DOHH2 (cell line): ENCODE data around the gene HERC2.

Experiments
- H3F3A ChIP-seq: fragments of 200-600 bp; sonication (generic), shearing (Covaris generic); 2 replicates; pipeline ENCODE4 v1.6.0; 2016; ENCODE audit warnings: antibody characterized with exemption, mild to moderate bottlenecking; ENCODE audit not compliant: control insufficient read depth, insufficient read depth
- H3K27ac ChIP-seq: fragments of 200-600 bp; sonication (generic); 2 replicates; pipeline ENCODE4 v1.5.1; 2014; ENCODE audit warnings: low read depth, mild to moderate bottlenecking, low read length, moderate library complexity
- H3K27me3 ChIP-seq: fragments of 200-600 bp; sonication (generic); 2 replicates; pipeline ENCODE4 v1.6.1; 2014; ENCODE audit warnings: mild to moderate bottlenecking, low read length, mixed read lengths; ENCODE audit not compliant: control insufficient read depth
- H3K36me3 ChIP-seq: fragments of 200-600 bp; sonication (generic); 2 replicates; pipeline ENCODE4 v1.6.1; 2014; ENCODE audit warnings: mild to moderate bottlenecking, low read length, moderate library complexity, mixed read lengths; ENCODE audit not compliant: control insufficient read depth
- H3K4me1 ChIP-seq: fragments of 200-600 bp; sonication (generic); 2 replicates; pipeline ENCODE4 v1.6.1; 2014; ENCODE audit warnings: mild to moderate bottlenecking, low read length, mixed read lengths; ENCODE audit not compliant: control insufficient read depth
- H3K4me2 ChIP-seq: fragments of 200-600 bp; sonication (generic); 2 replicates; pipeline ENCODE4 v1.6.0; 2014; ENCODE audit warnings: mild to moderate bottlenecking, low read length, moderate library complexity
- H3K4me3 ChIP-seq: fragments of 200-600 bp; sonication (generic); 2 replicates; pipeline ENCODE4 v1.5.1; 2014; ENCODE audit warnings: mild to moderate bottlenecking, low read length, mixed read lengths
- H3K79me2 ChIP-seq: fragments of 200-600 bp; sonication (generic); 2 replicates; pipeline ENCODE4 v1.6.1; 2014; ENCODE audit warnings: mild to moderate bottlenecking, low read length, mixed read lengths; ENCODE audit not compliant: control insufficient read depth
- H3K9me2 ChIP-seq: fragments of 200-600 bp; sonication (generic); replicated peaks from 2 replicates; pipeline ENCODE4 v1.6.1; 2014; ENCODE audit warnings: mild to moderate bottlenecking, low read length, mixed read lengths; ENCODE audit not compliant: control insufficient read depth
- H3K9me3 ChIP-seq: fragments of 200-600 bp; sonication (generic); 2 replicates; pipeline ENCODE4 v1.6.1; 2014; ENCODE audit warnings: antibody characterized with exemption, low read length, mixed read lengths; ENCODE audit not compliant: control insufficient read depth, insufficient read depth
- H4K20me1 ChIP-seq: fragments of 200-600 bp; sonication (generic); 2 replicates; pipeline ENCODE4 v1.6.0; 2014; ENCODE audit warnings: low read depth, mild to moderate bottlenecking, antibody characterized with exemption, low read length, moderate library complexity; ENCODE audit not compliant: control insufficient read depth, insufficient read depth
- EZH2phosphoT487 ChIP-seq: fragments of 200-600 bp; sonication (generic); IDR thresholded peaks from 2 replicates; pipeline ENCODE4 v1.6.1; 2017; ENCODE audit warnings: borderline replicate concordance, mild to moderate bottlenecking, antibody characterized with exemption, low read length, moderate library complexity, mixed read lengths
- TF ChIP-seq, protein P1 (sequence below): fragments of 200-600 bp; sonication (generic); IDR thresholded peaks from one replicate; pipeline ENCODE4 v1.5.1; 2014; ENCODE audit warnings: antibody characterized with exemption, mild to moderate bottlenecking, low read depth, low read length; ENCODE audit not compliant: poor library complexity, severe bottlenecking

HERC2 gene

DNA sequence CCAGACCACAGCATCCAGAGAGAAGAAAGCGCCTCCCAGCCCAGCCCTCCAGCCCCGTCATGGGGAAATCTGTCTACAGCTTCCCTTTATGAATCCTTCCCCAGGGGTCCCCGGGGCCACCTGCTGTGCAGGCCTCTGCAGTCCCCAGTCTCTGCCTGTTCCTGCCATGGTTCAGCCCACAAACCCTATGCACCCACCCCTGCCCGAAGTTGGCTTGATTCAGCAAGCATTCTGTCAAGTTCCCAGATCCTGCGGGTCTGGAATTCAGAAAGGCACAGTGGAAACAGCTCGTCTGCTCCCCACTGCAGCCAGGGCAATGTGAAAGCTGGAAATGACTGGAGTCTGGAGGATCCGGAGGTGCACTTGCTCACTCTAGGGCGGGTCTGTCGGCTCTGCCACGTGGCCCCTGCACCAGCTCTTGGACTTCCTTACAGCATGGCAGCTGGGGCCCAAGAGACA, 220.0 kb downstream of the HERC2 start:
- Histone ChIP-seq H3K4me3 (no peak overlapping the region), H3K27ac (no peak overlapping the region), H3K9me2 (no peaks in the 10 kb centered on the region), H3K4me2 (no peak overlapping the region), H3K27me3 (peaks cover 21% of the 10 kb centered on the region), H3K79me2 (no peaks in the 10 kb centered on the region), H4K20me1 (no peaks in the 10 kb centered on the region), H3F3A (no peaks in the 10 kb centered on the region), H3K4me1 (peaks cover 1% of the 10 kb centered on the region; the same call in 1 of the 2 replicates), H3K9me3 (no peaks in the 10 kb centered on the region), H3K36me3 (no peaks in the 10 kb centered on the region)
- TF ChIP-seq, protein P1, sequence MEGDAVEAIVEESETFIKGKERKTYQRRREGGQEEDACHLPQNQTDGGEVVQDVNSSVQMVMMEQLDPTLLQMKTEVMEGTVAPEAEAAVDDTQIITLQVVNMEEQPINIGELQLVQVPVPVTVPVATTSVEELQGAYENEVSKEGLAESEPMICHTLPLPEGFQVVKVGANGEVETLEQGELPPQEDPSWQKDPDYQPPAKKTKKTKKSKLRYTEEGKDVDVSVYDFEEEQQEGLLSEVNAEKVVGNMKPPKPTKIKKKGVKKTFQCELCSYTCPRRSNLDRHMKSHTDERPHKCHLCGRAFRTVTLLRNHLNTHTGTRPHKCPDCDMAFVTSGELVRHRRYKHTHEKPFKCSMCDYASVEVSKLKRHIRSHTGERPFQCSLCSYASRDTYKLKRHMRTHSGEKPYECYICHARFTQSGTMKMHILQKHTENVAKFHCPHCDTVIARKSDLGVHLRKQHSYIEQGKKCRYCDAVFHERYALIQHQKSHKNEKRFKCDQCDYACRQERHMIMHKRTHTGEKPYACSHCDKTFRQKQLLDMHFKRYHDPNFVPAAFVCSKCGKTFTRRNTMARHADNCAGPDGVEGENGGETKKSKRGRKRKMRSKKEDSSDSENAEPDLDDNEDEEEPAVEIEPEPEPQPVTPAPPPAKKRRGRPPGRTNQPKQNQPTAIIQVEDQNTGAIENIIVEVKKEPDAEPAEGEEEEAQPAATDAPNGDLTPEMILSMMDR = no peak
- no peak for TF ChIP-seq EZH2phosphoT487

DNA sequence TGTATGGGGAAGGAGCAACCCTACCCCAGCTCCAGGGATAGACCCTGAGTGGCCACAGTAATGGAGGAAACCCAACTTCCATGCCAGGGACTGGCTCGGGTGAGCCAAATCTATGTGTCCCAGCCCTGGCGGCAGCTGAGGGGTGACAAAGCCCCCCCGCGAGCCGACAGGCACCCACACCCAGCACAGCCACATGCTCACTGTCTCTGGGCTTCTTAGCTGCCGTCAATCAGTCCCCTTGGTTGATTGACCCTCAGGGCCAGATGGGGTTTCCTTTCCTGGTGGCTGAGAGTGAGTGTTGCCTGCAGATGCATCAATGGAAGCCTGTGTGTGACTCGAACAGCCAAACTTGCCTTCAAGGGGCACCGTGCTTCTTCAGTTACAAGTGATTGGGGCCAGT, 220.8 kb downstream of the HERC2 start:
- Histone ChIP-seq H3K27me3 (peaks cover 29% of the 10 kb centered on the region), H3K79me2 (no peaks in the 10 kb centered on the region), H3K9me2 (no peaks in the 10 kb centered on the region), H3K4me3 (no peak overlapping the region), H3K27ac (no peak overlapping the region), H3K36me3 (no peaks in the 10 kb centered on the region), H3F3A (no peaks in the 10 kb centered on the region), H3K9me3 (no peaks in the 10 kb centered on the region), H3K4me2 (no peak overlapping the region), H3K4me1 (peaks cover 8% of the 10 kb centered on the region), H4K20me1 (no peaks in the 10 kb centered on the region)
- TF ChIP-seq, protein P1 = no peak

DNA sequence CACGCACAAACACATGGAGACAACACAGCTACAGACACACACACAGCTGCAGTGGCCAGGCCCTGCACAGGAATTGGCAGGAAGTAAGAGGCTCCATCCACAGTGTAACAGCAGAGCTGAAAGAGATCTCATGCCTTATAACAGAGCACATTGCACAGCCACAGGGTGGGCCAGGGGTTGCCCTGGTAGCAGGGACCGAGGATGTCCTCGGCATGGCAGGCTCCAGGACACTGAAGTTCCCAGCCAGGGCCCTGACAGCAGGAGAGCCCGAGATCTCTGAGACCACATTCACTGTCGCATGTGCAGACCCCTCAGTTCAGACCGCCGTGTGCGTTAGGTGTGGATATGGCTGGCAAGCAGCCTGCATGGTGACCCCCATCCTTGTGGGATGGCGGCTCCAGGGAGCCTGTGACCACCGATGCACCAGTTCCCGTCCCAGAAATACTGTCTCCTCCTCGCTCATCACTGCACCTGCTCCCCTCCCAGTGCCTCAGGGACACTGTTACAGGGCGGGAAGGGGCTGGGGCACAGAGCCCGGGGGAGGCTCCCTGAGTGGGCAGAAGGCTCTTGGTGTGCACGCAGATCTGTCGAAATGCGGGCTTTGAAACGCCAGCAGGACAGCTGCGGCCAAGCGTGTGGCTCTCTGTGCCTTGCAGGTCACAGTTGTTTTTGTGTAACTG, 221.3 kb downstream of the HERC2 start:
- H3K27me3 ChIP-seq = peaks cover 34% of the 10 kb centered on the region

More for the DNA sequence above, 221.3 kb downstream of the HERC2 start:
- Histone ChIP-seq H4K20me1 (no peaks in the 10 kb centered on the region), H3K36me3 (no peaks in the 10 kb centered on the region), H3K79me2 (no peaks in the 10 kb centered on the region), H3K4me2 (no peak overlapping the region), H3F3A (no peaks in the 10 kb centered on the region), H3K9me3 (no peaks in the 10 kb centered on the region), H3K4me3 (no peak overlapping the region), H3K27ac (no peak overlapping the region), H3K4me1 (peaks cover 13% of the 10 kb centered on the region), H3K9me2 (no peaks in the 10 kb centered on the region)
- TF ChIP-seq, protein P1 = no peak
- TF ChIP-seq EZH2phosphoT487 = no peak
